GM12874 (cell line): ENCODE data around the gene LTF.

Experiments
- TF ChIP-seq, protein P1 (sequence below): IDR thresholded peaks from 2 replicates; pipeline ENCODE4 v1.5.1; 2011; ENCODE audit warnings: low read depth, mild to moderate bottlenecking, control low read depth, low read length, moderate library complexity; ENCODE audit not compliant: insufficient read depth

Gene LTF

DNA sequence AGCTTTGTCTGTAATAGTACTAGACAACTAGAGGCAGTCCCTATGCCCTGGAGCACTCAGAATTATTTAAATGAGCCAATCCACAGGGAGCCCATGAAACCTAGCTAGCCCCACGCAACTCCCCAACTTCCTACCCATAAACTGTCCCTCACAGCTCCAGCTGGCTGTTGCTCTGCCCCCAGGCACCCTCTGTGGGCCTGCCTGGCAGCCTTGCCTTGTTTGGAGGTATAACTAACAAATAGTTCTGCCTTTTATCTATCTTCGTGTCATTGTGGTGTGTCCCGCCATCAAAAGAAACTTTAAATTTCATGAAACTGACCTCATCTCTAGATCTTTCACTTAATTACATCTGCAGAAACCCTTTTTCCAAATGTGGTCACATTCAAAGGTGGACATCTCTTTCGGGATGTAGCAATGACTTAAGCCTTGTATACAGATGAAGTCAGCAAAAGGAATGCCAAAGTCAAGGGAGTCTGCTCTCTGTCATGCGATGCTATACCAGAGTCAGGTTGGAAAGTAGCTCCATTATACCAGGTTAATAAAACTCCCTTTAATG, 31.3 kb upstream of the LTF start:
- TF ChIP-seq, protein P1, sequence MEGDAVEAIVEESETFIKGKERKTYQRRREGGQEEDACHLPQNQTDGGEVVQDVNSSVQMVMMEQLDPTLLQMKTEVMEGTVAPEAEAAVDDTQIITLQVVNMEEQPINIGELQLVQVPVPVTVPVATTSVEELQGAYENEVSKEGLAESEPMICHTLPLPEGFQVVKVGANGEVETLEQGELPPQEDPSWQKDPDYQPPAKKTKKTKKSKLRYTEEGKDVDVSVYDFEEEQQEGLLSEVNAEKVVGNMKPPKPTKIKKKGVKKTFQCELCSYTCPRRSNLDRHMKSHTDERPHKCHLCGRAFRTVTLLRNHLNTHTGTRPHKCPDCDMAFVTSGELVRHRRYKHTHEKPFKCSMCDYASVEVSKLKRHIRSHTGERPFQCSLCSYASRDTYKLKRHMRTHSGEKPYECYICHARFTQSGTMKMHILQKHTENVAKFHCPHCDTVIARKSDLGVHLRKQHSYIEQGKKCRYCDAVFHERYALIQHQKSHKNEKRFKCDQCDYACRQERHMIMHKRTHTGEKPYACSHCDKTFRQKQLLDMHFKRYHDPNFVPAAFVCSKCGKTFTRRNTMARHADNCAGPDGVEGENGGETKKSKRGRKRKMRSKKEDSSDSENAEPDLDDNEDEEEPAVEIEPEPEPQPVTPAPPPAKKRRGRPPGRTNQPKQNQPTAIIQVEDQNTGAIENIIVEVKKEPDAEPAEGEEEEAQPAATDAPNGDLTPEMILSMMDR: no peak

DNA sequence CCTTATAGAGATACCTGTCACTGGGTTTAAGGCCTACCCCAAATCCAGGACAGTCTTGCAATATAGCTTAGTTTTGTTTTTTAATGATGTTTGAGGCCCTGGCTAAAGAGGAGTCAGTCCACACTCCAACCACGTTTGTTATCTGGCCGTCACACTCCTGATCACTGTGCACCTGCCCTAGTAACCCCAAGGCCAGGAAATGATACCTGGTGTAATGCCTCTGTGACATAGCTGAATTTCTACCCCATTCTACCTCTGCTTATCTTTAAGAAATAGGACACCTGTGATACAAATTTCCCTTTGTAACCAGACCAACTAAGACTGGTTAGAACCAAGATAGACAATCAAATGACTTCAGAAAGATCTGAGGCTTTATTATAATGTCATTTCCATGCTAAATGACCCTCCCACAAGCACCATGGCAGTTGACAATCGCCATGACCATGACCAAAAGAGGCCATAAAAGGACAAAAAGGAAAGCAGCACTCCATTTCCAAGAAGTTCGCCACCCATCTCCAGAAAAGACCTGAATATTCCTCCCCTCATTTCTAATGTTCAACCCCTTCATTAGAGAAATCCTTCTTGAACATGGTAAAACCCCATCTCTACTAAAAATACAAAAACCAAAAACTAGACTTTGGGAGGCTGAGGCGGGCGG, 28.3 kb upstream of the LTF start:
- TF ChIP-seq, protein P1: no peak

DNA sequence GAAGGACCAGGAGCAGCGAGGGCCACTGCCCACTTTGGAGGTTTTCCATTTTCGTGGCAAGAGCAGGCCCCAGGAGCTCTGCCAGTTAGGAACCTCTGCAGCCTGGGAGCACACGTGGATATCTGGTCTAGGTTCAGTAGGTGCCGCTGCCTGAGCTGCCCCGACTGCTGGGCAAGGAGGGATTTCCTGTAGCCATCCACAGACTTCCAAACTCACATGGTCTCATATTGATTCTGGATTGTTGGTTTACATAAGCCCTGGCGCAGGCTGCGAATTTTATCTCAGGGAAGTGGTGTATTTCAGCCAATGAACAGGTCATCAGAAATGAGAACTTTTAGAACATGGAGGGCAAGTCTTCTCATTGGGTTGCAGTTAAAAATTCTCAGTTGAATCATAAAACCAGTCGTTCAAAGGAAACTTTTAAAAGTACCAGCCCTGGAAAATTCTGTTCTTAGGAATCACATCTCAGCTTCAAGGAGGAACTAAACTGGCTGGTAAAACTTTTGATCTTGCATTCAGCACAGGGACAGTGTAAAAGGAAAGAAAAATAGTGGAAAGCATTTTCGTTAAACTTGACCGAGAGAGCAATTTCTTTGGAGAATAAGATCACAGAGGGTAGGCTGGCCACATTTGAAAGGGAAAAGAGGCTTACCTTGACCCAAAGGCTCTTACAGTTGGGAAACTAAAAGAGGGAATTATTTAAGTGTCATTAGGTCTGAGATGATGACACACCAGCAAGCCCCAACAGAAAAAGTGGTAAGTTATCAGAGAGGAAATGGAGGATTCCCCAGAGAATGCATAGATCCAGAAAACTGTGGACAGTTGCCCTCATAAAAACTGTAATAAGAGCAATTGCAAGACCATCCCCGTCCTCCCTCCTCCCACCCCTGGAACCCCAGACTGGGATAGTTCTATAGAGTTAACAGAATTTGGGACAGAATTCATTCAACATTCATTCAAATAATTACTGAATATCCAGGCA, 26.7 kb upstream of the LTF start:
- TF ChIP-seq, protein P1: no peak

DNA sequence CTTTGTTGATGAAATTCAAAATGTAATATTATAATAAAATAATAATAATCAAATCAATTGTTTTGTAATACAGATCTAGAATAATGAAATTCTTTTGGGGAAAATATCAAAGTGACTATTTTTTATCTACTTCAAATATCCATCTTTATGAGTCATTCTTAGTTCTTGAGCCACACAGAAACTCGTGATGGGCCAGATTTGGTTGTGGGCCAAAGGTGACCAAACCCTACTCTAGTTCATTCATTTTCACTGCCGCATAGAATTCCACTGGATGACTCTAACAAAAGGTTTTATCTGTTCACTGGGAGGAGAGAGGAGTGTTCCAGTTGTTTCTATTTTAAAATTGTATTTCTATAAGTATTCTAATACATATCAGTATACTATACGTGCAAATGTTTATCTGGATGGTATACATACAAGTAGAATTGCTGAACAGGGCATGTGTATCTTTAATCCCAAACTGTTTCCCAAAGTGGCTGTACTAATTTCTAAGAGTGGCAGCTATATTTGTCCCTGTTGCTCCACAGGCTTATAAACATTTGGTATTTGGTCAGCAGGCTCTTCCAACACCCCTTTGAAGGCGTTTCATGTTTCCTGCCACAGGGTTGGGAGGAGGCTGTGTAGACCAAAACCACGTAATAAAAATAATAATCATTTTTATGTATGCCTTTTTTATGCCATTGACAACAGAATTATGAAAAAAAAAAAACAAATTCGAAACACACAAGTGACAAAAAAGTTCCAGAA, 25.8 kb upstream of the LTF start:
- TF ChIP-seq, protein P1: no peak

DNA sequence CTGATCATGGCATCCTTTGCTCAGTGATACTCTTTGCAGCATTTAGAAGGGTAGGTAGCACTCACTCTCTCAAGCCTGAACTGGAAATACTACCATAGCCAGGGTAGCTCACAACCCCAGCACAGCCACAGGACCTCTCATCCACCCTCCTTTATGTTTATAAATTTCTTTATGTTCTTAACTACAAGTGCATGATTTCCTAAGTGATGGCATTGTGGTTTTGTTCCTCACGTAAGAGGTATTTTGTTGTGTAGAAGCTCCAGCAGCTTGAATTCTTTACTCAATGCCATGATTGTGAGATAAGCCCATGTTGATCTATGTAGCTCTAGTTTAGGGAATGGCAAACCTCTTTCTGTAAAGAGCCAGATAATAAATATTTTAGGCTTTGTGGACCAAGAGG, 25.2 kb upstream of the LTF start:
- TF ChIP-seq, protein P1: no peak

DNA sequence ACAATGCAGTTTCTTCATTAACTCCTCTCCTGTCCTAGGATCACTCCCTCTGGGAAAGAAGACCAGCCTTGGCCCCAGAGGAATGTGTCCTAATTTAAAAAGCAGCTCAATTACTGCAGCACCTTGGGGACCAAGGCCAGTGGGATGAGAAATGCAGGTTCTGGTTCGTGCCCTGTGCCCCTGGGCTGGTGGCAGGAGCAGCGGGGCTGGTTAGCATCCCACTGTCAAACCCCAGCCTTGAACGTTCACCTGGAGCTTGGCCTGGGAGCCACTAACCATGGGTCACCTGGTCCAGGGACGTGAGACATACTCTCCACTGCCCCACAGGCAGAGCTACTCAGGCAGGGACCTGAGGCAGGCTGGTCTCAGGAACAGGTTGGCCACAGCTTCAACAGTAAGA, 24.7 kb upstream of the LTF start:
- TF ChIP-seq, protein P1: no peak
